Measurements from ENCODE around the gene MYO10.

MYO10 gene

DNA sequence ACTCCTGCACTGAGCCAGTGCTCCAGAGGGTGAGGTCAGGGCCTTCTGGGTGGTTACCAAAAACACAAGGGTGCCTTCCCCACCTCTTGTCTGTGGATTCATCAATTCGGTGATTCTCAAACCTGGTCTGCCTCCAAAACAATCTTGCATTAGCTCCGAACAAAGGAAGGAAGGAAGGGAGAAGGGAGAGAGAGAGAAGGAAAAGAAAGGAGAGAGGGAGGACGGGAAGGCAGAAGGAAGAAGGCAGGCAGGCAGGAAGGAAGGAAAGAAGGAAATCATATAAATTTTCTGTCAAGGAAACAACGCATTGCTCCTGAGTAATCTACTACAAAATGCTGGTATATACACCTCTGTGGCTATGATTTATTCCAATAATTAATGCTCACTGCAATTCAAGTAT, 39.3 kb downstream of the MYO10 start:
- ATAC-seq = no peak
- TF ChIP-seq TCF4 (CRISPR knock-in tag; IDR thresholded peaks at IDR 0.05; ENCODE audit: borderline replicate concordance) (no peak), ARNTL (CRISPR knock-in tag; IDR thresholded peaks at IDR 0.05; ENCODE audit: borderline replicate concordance, low read depth) (no peak), TOX (CRISPR knock-in tag; IDR thresholded peaks at IDR 0.05; ENCODE audit: borderline replicate concordance) (no peak), TSHZ2 (CRISPR knock-in tag; IDR thresholded peaks at IDR 0.05) (no peak), PPARA (CRISPR knock-in tag; IDR thresholded peaks at IDR 0.05; ENCODE audit: borderline replicate concordance) (no peak), GLIS3 (CRISPR knock-in tag; IDR thresholded peaks at IDR 0.05) (no peak), ZC3H10 (CRISPR knock-in tag; IDR thresholded peaks at IDR 0.05) (no peak), ZNF565 (CRISPR knock-in tag; conservative IDR thresholded peaks at IDR 0.05; ENCODE audit: low read depth) (no peak), BACH2 (CRISPR knock-in tag; IDR thresholded peaks at IDR 0.05; ENCODE audit: borderline replicate concordance) (no peak), CSDC2 (CRISPR knock-in tag; IDR thresholded peaks at IDR 0.05) (no peak), CSRNP3 (CRISPR knock-in tag; IDR thresholded peaks at IDR 0.05) (no peak)
- TF ChIP-seq, protein P1, sequence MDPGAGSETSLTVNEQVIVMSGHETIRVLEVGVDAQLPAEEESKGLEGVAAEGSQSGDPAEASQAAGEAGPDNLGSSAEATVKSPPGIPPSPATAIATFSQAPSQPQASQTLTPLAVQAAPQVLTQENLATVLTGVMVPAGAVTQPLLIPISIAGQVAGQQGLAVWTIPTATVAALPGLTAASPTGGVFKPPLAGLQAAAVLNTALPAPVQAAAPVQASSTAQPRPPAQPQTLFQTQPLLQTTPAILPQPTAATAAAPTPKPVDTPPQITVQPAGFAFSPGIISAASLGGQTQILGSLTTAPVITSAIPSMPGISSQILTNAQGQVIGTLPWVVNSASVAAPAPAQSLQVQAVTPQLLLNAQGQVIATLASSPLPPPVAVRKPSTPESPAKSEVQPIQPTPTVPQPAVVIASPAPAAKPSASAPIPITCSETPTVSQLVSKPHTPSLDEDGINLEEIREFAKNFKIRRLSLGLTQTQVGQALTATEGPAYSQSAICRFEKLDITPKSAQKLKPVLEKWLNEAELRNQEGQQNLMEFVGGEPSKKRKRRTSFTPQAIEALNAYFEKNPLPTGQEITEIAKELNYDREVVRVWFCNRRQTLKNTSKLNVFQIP (CRISPR knock-in tag; IDR thresholded peaks at IDR 0.05; ENCODE audit: borderline replicate concordance, low read depth) = no peak

DNA sequence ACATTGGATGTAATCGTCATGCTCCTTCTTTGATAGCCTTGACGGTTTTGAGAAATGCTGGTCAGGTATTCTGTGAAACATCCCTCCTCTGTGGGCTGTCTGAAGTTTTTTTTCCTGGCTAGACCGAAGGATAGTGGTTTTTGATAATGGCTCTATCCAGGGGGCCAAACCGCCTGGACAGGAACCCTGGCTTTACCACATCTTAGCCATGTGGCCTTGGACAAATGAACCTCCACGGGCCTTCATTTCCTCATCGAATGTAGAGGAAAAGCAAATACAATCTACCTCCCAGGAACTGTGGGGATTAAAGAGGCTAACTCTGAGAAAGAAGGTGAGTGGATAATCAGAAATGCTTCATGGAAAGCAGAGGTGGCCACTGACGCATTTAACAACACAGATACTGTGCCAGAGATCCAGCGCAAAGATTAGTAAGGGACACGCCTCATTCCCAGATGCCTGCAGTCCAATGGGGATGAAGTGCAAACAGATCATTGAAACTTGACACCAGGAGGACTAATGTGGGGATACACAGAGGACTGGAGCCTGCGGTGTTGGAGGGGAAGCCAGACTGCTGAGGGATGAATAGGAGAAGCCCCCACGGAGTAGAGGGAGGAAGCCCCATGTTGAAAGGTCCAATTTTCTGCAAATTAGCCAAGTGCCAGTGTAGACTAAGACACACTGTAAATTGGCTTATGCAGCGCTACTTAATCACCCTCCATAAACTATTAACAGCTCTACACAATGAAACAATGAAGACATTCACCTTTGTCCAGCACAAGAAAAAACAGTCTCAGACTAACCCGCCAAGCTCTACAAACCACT, 41.6 kb downstream of the MYO10 start:
- TF ChIP-seq, protein P1 (CRISPR knock-in tag; IDR thresholded peaks at IDR 0.05; ENCODE audit: borderline replicate concordance, low read depth) = no peak
- TF ChIP-seq ARNTL (CRISPR knock-in tag; IDR thresholded peaks at IDR 0.05; ENCODE audit: borderline replicate concordance, low read depth) (no peak), ZNF70 (CRISPR knock-in tag; IDR thresholded peaks at IDR 0.05) (0 out of 2 replicates have a peak, but pooled peaks have one; percentile 52)
- peak; percentile 93 for ATAC-seq

DNA sequence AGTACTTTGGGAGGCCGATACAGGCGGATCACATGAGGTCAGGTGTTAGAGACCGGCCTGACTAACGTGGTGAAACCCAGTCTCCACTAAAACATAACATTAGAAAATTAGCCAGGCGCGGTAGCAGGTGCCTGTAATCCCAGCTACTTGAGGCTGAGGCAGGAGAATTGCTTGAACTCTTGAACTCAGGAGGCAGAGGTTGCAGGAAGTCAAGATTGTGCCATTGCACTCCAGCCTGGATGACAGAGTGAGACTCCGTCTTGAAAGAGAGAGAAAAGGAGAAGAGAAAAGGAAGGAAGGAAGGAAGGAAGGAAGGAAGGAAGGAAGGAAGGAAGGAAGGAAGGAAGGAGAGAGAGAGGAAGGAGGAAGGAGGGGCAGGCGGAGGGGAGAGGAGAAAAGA, 45.1 kb downstream of the MYO10 start:
- ATAC-seq = no peak
- TF ChIP-seq BACH2 (CRISPR knock-in tag; IDR thresholded peaks at IDR 0.05; ENCODE audit: borderline replicate concordance) = no peak
- no peak for TF ChIP-seq ESRRG (CRISPR knock-in tag; IDR thresholded peaks at IDR 0.05)
- TF ChIP-seq ARNTL (CRISPR knock-in tag; IDR thresholded peaks at IDR 0.05; ENCODE audit: borderline replicate concordance, low read depth) = no peak
- no peak for TF ChIP-seq TSHZ2 (CRISPR knock-in tag; IDR thresholded peaks at IDR 0.05)
- TF ChIP-seq ZNF8 (CRISPR knock-in tag; IDR thresholded peaks at IDR 0.05) = no peak
- TF ChIP-seq OSR1 (CRISPR knock-in tag; IDR thresholded peaks at IDR 0.05) = no peak
- TF ChIP-seq TCF4 (CRISPR knock-in tag; IDR thresholded peaks at IDR 0.05; ENCODE audit: borderline replicate concordance) = no peak
- TF ChIP-seq RARB (CRISPR knock-in tag; IDR thresholded peaks at IDR 0.05) = no peak
- TF ChIP-seq TOX (CRISPR knock-in tag; IDR thresholded peaks at IDR 0.05; ENCODE audit: borderline replicate concordance) = no peak
- no peak for TF ChIP-seq ZNF70 (CRISPR knock-in tag; IDR thresholded peaks at IDR 0.05)
- no peak for TF ChIP-seq ISL1 (CRISPR knock-in tag; IDR thresholded peaks at IDR 0.05)
- TF ChIP-seq, protein P2, sequence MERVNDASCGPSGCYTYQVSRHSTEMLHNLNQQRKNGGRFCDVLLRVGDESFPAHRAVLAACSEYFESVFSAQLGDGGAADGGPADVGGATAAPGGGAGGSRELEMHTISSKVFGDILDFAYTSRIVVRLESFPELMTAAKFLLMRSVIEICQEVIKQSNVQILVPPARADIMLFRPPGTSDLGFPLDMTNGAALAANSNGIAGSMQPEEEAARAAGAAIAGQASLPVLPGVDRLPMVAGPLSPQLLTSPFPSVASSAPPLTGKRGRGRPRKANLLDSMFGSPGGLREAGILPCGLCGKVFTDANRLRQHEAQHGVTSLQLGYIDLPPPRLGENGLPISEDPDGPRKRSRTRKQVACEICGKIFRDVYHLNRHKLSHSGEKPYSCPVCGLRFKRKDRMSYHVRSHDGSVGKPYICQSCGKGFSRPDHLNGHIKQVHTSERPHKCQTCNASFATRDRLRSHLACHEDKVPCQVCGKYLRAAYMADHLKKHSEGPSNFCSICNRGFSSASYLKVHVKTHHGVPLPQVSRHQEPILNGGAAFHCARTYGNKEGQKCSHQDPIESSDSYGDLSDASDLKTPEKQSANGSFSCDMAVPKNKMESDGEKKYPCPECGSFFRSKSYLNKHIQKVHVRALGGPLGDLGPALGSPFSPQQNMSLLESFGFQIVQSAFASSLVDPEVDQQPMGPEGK (CRISPR knock-in tag; IDR thresholded peaks at IDR 0.05; ENCODE audit: borderline replicate concordance) = no peak
- no peak for TF ChIP-seq CSDC2 (CRISPR knock-in tag; IDR thresholded peaks at IDR 0.05)
- no peak for TF ChIP-seq GLIS3 (CRISPR knock-in tag; IDR thresholded peaks at IDR 0.05)
- TF ChIP-seq ZNF565 (CRISPR knock-in tag; conservative IDR thresholded peaks at IDR 0.05; ENCODE audit: low read depth) = no peak
- TF ChIP-seq ZFP30 (CRISPR knock-in tag; IDR thresholded peaks at IDR 0.05) = no peak
- no peak for TF ChIP-seq PPARA (CRISPR knock-in tag; IDR thresholded peaks at IDR 0.05; ENCODE audit: borderline replicate concordance)
- TF ChIP-seq CREB5 (CRISPR knock-in tag; IDR thresholded peaks at IDR 0.05; ENCODE audit: low read depth) = no peak
